H9 (cell line): ENCODE measurements around the gene HMGCS2. TPM values are rescaled to one million over a fixed set of nuclear protein-coding genes. Genes with fewer than 3 reads are reported as not detected.

Source experiments
- DNase-seq: peaks from one replicate; pipeline ENCODE4 v3.0.0-alpha.2; 2017
- H2AFZ ChIP-seq: one replicate; pipeline ENCODE4 v1.6.1; 2013; ENCODE audit warnings: mild to moderate bottlenecking, low read length, control low read depth, moderate library complexity
- H2AK5ac ChIP-seq: 2 replicates; pipeline ENCODE4 v1.6.1; 2013; ENCODE audit warnings: low read length, control low read depth, mixed read lengths; ENCODE audit not compliant: insufficient read length
- H2BK120ac ChIP-seq: one replicate; pipeline ENCODE4 v1.6.1; 2013; ENCODE audit warnings: low read depth, mild to moderate bottlenecking, low read length, control low read depth, inconsistent platforms; ENCODE audit not compliant: poor library complexity, severe bottlenecking
- H2BK12ac ChIP-seq: 2 replicates; pipeline ENCODE4 v1.6.1; 2013; ENCODE audit warnings: low read length, control low read depth, mixed read lengths, low read depth; ENCODE audit not compliant: insufficient read length
- H2BK15ac ChIP-seq: 2 replicates; pipeline ENCODE4 v1.6.1; 2013; ENCODE audit warnings: low read depth, low read length, control low read depth
- H2BK20ac ChIP-seq: one replicate; pipeline ENCODE4 v1.6.1; 2013; ENCODE audit warnings: low read depth, mild to moderate bottlenecking, low read length, control low read depth, inconsistent platforms; ENCODE audit not compliant: poor library complexity, severe bottlenecking
- H2BK5ac ChIP-seq: 2 replicates; pipeline ENCODE4 v1.6.1; 2013; ENCODE audit warnings: low read length, control low read depth, mixed read lengths; ENCODE audit not compliant: insufficient read length
- H3K14ac ChIP-seq: 2 replicates; pipeline ENCODE4 v1.6.1; 2013; ENCODE audit warnings: low read length, control low read depth; ENCODE audit not compliant: insufficient read depth
- H3K18ac ChIP-seq: 2 replicates; pipeline ENCODE4 v1.6.1; 2013; ENCODE audit warnings: low read depth, mild to moderate bottlenecking, mixed read lengths, low read length, control low read depth; ENCODE audit not compliant: insufficient read length
- H3K23ac ChIP-seq: 2 replicates; pipeline ENCODE4 v1.6.1; 2013; ENCODE audit warnings: low read length, control low read depth, mixed read lengths, low read depth; ENCODE audit not compliant: insufficient read length
- H3K23me2 ChIP-seq: 2 replicates; pipeline ENCODE4 v1.6.1; 2013; ENCODE audit warnings: low read depth, mild to moderate bottlenecking, mixed read lengths, low read length, control low read depth; ENCODE audit not compliant: insufficient read length, poor library complexity, severe bottlenecking
- H3K27ac ChIP-seq: 2 replicates; pipeline ENCODE4 v1.5.1; 2013; ENCODE audit warnings: low read length, control low read depth, mixed read lengths, low read depth; ENCODE audit not compliant: insufficient read length
- H3K27me3 ChIP-seq: 2 replicates; pipeline ENCODE4 v1.6.1; 2013; ENCODE audit warnings: low read length, control low read depth, inconsistent platforms; ENCODE audit not compliant: insufficient read depth
- H3K4ac ChIP-seq: 2 replicates; pipeline ENCODE4 v1.6.1; 2013; ENCODE audit warnings: low read depth, mild to moderate bottlenecking, control low read depth, inconsistent platforms, low read length, moderate library complexity
- H3K4me1 ChIP-seq: 2 replicates; pipeline ENCODE4 v1.6.1; 2013; ENCODE audit warnings: low read length, control low read depth, inconsistent platforms; ENCODE audit not compliant: insufficient read depth
- H3K4me2 ChIP-seq: 2 replicates; pipeline ENCODE4 v1.6.1; 2013; ENCODE audit warnings: low read length, control low read depth, mixed read lengths; ENCODE audit not compliant: insufficient read length, insufficient read depth
- H3K56ac ChIP-seq: 2 replicates; pipeline ENCODE4 v1.6.1; 2013; ENCODE audit warnings: low read depth, mild to moderate bottlenecking, mixed read lengths, low read length, control low read depth; ENCODE audit not compliant: insufficient read length
- H3K79me1 ChIP-seq: 2 replicates; pipeline ENCODE4 v1.6.1; 2013; ENCODE audit warnings: low read depth, mild to moderate bottlenecking, moderate library complexity, low read length, control low read depth, inconsistent platforms; ENCODE audit not compliant: insufficient read depth, poor library complexity, severe bottlenecking
- H3K79me2 ChIP-seq: 2 replicates; pipeline ENCODE4 v1.6.1; 2013; ENCODE audit warnings: low read length, control low read depth, inconsistent platforms; ENCODE audit not compliant: insufficient read depth
- H3K9ac ChIP-seq: 2 replicates; pipeline ENCODE4 v1.6.1; 2013; ENCODE audit warnings: low read length, control low read depth, mixed read lengths; ENCODE audit not compliant: insufficient read length; ENCODE audit errors: extremely low read depth
- H3K9me3 ChIP-seq: one replicate; pipeline ENCODE4 v1.6.1; 2013; ENCODE audit warnings: low read depth, low read length, inconsistent platforms; ENCODE audit not compliant: control insufficient read depth
- H3T11ph ChIP-seq: one replicate; pipeline ENCODE4 v1.6.1; 2013; ENCODE audit warnings: mild to moderate bottlenecking, low read length, control low read depth, inconsistent platforms
- H4K20me1 ChIP-seq: one replicate; pipeline ENCODE4 v1.6.1; 2013; ENCODE audit not compliant: control insufficient read depth, insufficient read length, insufficient read depth
- H4K5ac ChIP-seq: 2 replicates; pipeline ENCODE4 v1.6.1; 2013; ENCODE audit warnings: low read depth, mild to moderate bottlenecking, mixed read lengths, low read length, control low read depth; ENCODE audit not compliant: insufficient read length
- H4K8ac ChIP-seq: replicated peaks from 2 replicates; pipeline ENCODE4 v1.6.1; 2013; ENCODE audit warnings: low read length, control low read depth, mixed read lengths, low read depth; ENCODE audit not compliant: insufficient read length
- H4K91ac ChIP-seq: 2 replicates; pipeline ENCODE4 v1.6.1; 2013; ENCODE audit warnings: low read depth, mild to moderate bottlenecking, moderate library complexity, mixed read lengths, low read length, control low read depth; ENCODE audit not compliant: insufficient read length
- H3K27ac Mint-ChIP-seq, 3 experiments: 2 replicates in 2 of 3; 3 replicates in 1 of 3; pipeline ENCODE4 v1.8.0; 2020 to 2021; ENCODE audit warnings: mixed read lengths in 3 of 3, mild to moderate bottlenecking in 1 of 3, moderate library complexity in 1 of 3
- H3K27me3 Mint-ChIP-seq: 2 replicates; pipeline ENCODE4 v1.8.0; 2021; ENCODE audit warnings: low read depth, mild to moderate bottlenecking, moderate library complexity, mixed read lengths
- H3K36me3 Mint-ChIP-seq, 3 experiments: 2 replicates in 2 of 3; 3 replicates in 1 of 3; pipeline ENCODE4 v1.8.0; 2020 to 2021; ENCODE audit warnings: low read depth in 3 of 3, mixed read lengths in 3 of 3; ENCODE audit not compliant: insufficient read depth in 1 of 3
- H3K4me1 Mint-ChIP-seq, 2 experiments: 2 replicates each; pipeline ENCODE4 v1.8.0; 2020; ENCODE audit warnings: mixed read lengths in 2 of 2
- H3K4me3 Mint-ChIP-seq, 2 experiments: 2 replicates in 1 of 2; 3 replicates in 1 of 2; pipeline ENCODE4 v1.8.0; 2020 to 2021; ENCODE audit warnings: mild to moderate bottlenecking in 2 of 2, mixed read lengths in 2 of 2, moderate library complexity in 1 of 2
- H3K9me3 Mint-ChIP-seq, 2 experiments: 2 replicates in 1 of 2; 3 replicates in 1 of 2; pipeline ENCODE4 v1.8.0; 2020; ENCODE audit warnings: mild to moderate bottlenecking in 2 of 2, mixed read lengths in 2 of 2, moderate library complexity in 1 of 2
- CTCF ChIP-seq: fragments of 200-600 bp; sonication (generic); conservative IDR thresholded peaks from 3 replicates; pipeline ENCODE4 v1.8.0; 2021; ENCODE audit warnings: antibody characterized with exemption, mild to moderate bottlenecking
- WGBS: extraction: QIAGEN DNeasy Blood & Tissue Kit; methylation state at CpG from one replicate; pipeline ENCODE4 v1.1.7; 2013; ENCODE audit warnings: missing lambda C conversion rate, low lambda C conversion rate, mixed read lengths; ENCODE audit not compliant: insufficient read length; ENCODE audit errors: extremely low coverage; 5-methylcytosine and 5-hydroxymethylcytosine counted together
- total RNA-seq: library from RNA; stranded (reverse); gene quantifications from 2 replicates; pipeline ENCODE4 v1.2.1, GENCODE V29; 2021

The HMGCS2 gene
- total RNA-seq, 1 experiment from 2014 or later: not detected

- no peak overlapping the region for H3K27ac ChIP-seq
- Mint-ChIP-seq H3K4me3 (no peak overlapping the region), H3K9me3 (no peaks in the 10 kb centered on the region), H3K4me1 (peaks cover 0 to 4% of the 10 kb centered on the region in 2 experiments; a peak in 2 of 4 replicates), H3K27ac (no peak overlapping the region; a peak in 1 of 7 replicates), H3K36me3 (no peaks in the 10 kb centered on the region), H3K27me3 (no peaks in the 10 kb centered on the region; the same call in 1 of the 2 replicates)
- no peak overlapping the region for H4K8ac ChIP-seq
- no CpG with 5 or more reads among the region's 5 CpGs for WGBS
- no peaks in the 10 kb centered on the region for H3K4me1 ChIP-seq
- H3T11ph ChIP-seq: no peak overlapping the region
- no peak overlapping the region for H4K91ac ChIP-seq
- no peak overlapping the region for H2AFZ ChIP-seq
- no peak overlapping the region for H4K5ac ChIP-seq
- no peak overlapping the region for H2BK20ac ChIP-seq
- no peak overlapping the region for H3K4me2 ChIP-seq
- no peak overlapping the region for H2BK120ac ChIP-seq
- no peak overlapping the region for H3K9ac ChIP-seq
- no peaks in the 10 kb centered on the region for H3K27me3 ChIP-seq
- H4K20me1 ChIP-seq: no peaks in the 10 kb centered on the region
- no peaks in the 10 kb centered on the region for H3K79me2 ChIP-seq
- H3K4ac ChIP-seq: no peak overlapping the region
- no peak overlapping the region for H2AK5ac ChIP-seq
- no peak overlapping the region for H3K18ac ChIP-seq
- no peak overlapping the region for H3K56ac ChIP-seq
- no peak overlapping the region for H2BK15ac ChIP-seq
- H3K9me3 ChIP-seq: no peaks in the 10 kb centered on the region
- no peak overlapping the region for H2BK5ac ChIP-seq
- H3K79me1 ChIP-seq: no peaks in the 10 kb centered on the region
- no peak overlapping the region for H3K14ac ChIP-seq
- H2BK12ac ChIP-seq: no peak overlapping the region
- DNase-seq: no peak
- no peaks in the 10 kb centered on the region for H3K23me2 ChIP-seq
- no peak for TF ChIP-seq CTCF
- no peak overlapping the region for H3K23ac ChIP-seq
These were observed 11.2 kb upstream of the HMGCS2 start for GRCh38 chr1:119779869-119780356.
